NB4 (cell line): ENCODE results near the gene FMO3.

ENCODE experiments used
- CTCF ChIP-seq: IDR thresholded peaks from one replicate; pipeline ENCODE4 v1.5.1; 2012; ENCODE audit warnings: low read depth, low read length
- MYC ChIP-seq: IDR thresholded peaks from 2 replicates; pipeline ENCODE4 v1.6.1; 2011; ENCODE audit warnings: low read depth, low read length
- POLR2A ChIP-seq: IDR thresholded peaks from 2 replicates; pipeline ENCODE4 v1.6.1; 2011; ENCODE audit warnings: mild to moderate bottlenecking; ENCODE audit not compliant: insufficient read length; ENCODE audit errors: extremely low read depth

GRCh38 chr1:171139890-171140289, 49.2 kb downstream of the FMO3 start:
- TF ChIP-seq CTCF: no peak
- no peak for TF ChIP-seq POLR2A
- no peak for TF ChIP-seq MYC
